CD14-positive monocyte (primary cell): Measurements from ENCODE around the gene ZNF385A. TPM values are rescaled to one million over a fixed set of nuclear protein-coding genes. Genes with fewer than 3 reads are reported as not detected.

Source experiments
- DNase-seq, 3 donors: peaks; one replicate each; pipeline ENCODE4 v3.0.0-alpha.2; 2011 to 2022
- H2AFZ ChIP-seq: 2 replicates; pipeline ENCODE4 v1.6.0; 2012; ENCODE audit warnings: mild to moderate bottlenecking, low read depth, low read length, inconsistent platforms; ENCODE audit not compliant: insufficient read depth, poor library complexity, severe bottlenecking
- H3K27ac ChIP-seq, 2 donors: 1 replicate in 1 of 2; 2 replicates in 1 of 2; pipeline ENCODE4 v1.5.1; 2012 to 2013; ENCODE audit warnings: low read length in 2 of 2, control low read depth in 1 of 2, inconsistent platforms in 1 of 2, low read depth in 1 of 2, mild to moderate bottlenecking in 1 of 2
- H3K27me3 ChIP-seq, 2 donors: one replicate each; pipeline versions ENCODE4 v1.6.0 to v1.6.1; 2011 to 2013; ENCODE audit warnings: low read length in 2 of 2; ENCODE audit not compliant: control insufficient read depth in 2 of 2, insufficient read depth in 2 of 2
- H3K36me3 ChIP-seq, 2 donors: replicated peaks in 1 of 2; 1 replicate in 1 of 2; 2 replicates in 1 of 2; pipeline versions ENCODE4 v1.5.1 to v1.6.1; 2012 to 2013; ENCODE audit warnings: low read length in 2 of 2, control low read depth in 1 of 2, inconsistent platforms in 1 of 2, mild to moderate bottlenecking in 1 of 2; ENCODE audit not compliant: insufficient read depth in 2 of 2, control insufficient read depth in 1 of 2
- H3K4me1 ChIP-seq, 2 donors: 1 replicate in 1 of 2; 2 replicates in 1 of 2; pipeline versions ENCODE4 v1.5.1 to v1.6.1; 2012 to 2013; ENCODE audit warnings: low read length in 2 of 2, control low read depth in 1 of 2, inconsistent platforms in 1 of 2, mild to moderate bottlenecking in 1 of 2, moderate library complexity in 1 of 2; ENCODE audit not compliant: insufficient read depth in 2 of 2, control insufficient read depth in 1 of 2
- H3K4me2 ChIP-seq: replicated peaks from 2 replicates; pipeline ENCODE3; 2012; ENCODE audit warnings: low read length, moderate library complexity, mild to moderate bottlenecking; ENCODE audit not compliant: poor library complexity, severe bottlenecking; ENCODE audit errors: extremely low read depth
- H3K4me3 ChIP-seq, 3 experiments: fragments of 200-600 bp in 1 of 3; sonication (generic) in 1 of 3; replicated peaks in 1 of 3; 1 replicate in 2 of 3; 2 replicates in 1 of 3; pipeline ENCODE4 v1.5.1; 2011 to 2013; ENCODE audit warnings: low read length in 3 of 3, mild to moderate bottlenecking in 3 of 3, control low read depth in 2 of 3, low read depth in 2 of 3, inconsistent platforms in 1 of 3, moderate library complexity in 1 of 3
- H3K79me2 ChIP-seq: 2 replicates; pipeline ENCODE4 v1.6.0; 2012; ENCODE audit warnings: mild to moderate bottlenecking, control low read depth, inconsistent platforms, low read length, moderate library complexity; ENCODE audit not compliant: insufficient read depth
- H3K9ac ChIP-seq: 2 replicates; pipeline ENCODE4 v1.6.0; 2017; ENCODE audit warnings: low read length, mild to moderate bottlenecking; ENCODE audit not compliant: insufficient read depth, poor library complexity, severe bottlenecking
- H3K9me3 ChIP-seq, 2 donors: replicated peaks in 1 of 2; 1 replicate in 1 of 2; 2 replicates in 1 of 2; pipeline versions ENCODE4 v1.5.1 to v1.6.1; 2012 to 2013; ENCODE audit warnings: low read length in 2 of 2, control low read depth in 1 of 2; ENCODE audit not compliant: control insufficient read depth in 1 of 2, insufficient read depth in 1 of 2
- H4K20me1 ChIP-seq: 2 replicates; pipeline ENCODE4 v1.6.0; 2012; ENCODE audit warnings: mild to moderate bottlenecking, low read length, control low read depth, moderate library complexity; ENCODE audit not compliant: insufficient read depth
- H3K27ac Mint-ChIP-seq, 7 donors: one replicate each; pipeline ENCODE4 v1.8.0; 2020; ENCODE audit warnings: mild to moderate bottlenecking in 7 of 7, mixed read lengths in 7 of 7, moderate library complexity in 6 of 7, inconsistent platforms in 2 of 7
- H3K27me3 Mint-ChIP-seq, 3 donors: one replicate each; pipeline ENCODE4 v1.8.0; 2021 to 2022; ENCODE audit warnings: low read depth in 3 of 3, mild to moderate bottlenecking in 3 of 3, mixed read lengths in 3 of 3, moderate library complexity in 3 of 3, inconsistent platforms in 1 of 3
- H3K36me3 Mint-ChIP-seq, 2 donors: one replicate each; pipeline ENCODE4 v1.8.0; 2020; ENCODE audit warnings: mixed read lengths in 2 of 2, inconsistent platforms in 1 of 2, mild to moderate bottlenecking in 1 of 2
- H3K4me1 Mint-ChIP-seq: one replicate; pipeline ENCODE4 v1.8.0; 2020; ENCODE audit warnings: mild to moderate bottlenecking, mixed read lengths
- H3K4me3 Mint-ChIP-seq, 2 donors: one replicate each; pipeline ENCODE4 v1.8.0; 2020; ENCODE audit warnings: mild to moderate bottlenecking in 2 of 2, mixed read lengths in 2 of 2, moderate library complexity in 1 of 2
- H3K9me3 Mint-ChIP-seq, 7 donors: one replicate each; pipeline ENCODE4 v1.8.0; 2020 to 2022; ENCODE audit warnings: mixed read lengths in 7 of 7, mild to moderate bottlenecking in 6 of 7, moderate library complexity in 6 of 7, inconsistent platforms in 2 of 7
- CTCF ChIP-seq: fragments of 200-600 bp; IDR thresholded peaks from one replicate; pipeline ENCODE4 v1.8.0; 2022; ENCODE audit warnings: antibody characterized with exemption, mild to moderate bottlenecking
- WGBS: methylation state at CpG from one replicate; pipeline ENCODE4 v1.1.5; 2013; ENCODE audit warnings: missing lambda C conversion rate; ENCODE audit not compliant: insufficient coverage; 5-methylcytosine and 5-hydroxymethylcytosine counted together
- intact Hi-C, 2 donors: fragments of 100-400 bp; cut with micrococcal nuclease; formaldehyde crosslinking; loops; one replicate each; pipeline versions ENCODE4 v1.15.0 to v1.15.1; 2023
- polyA plus RNA-seq, 3 donors: library from polyadenylated mRNA; depleted of rRNA in 1 of 3; unstranded in 2 of 3; stranded (reverse) in 1 of 3; fragments of 300-500 nt in 2 of 3; fragments of >200 nt in 1 of 3; fragmentation: Illumina TruSeq in 2 of 3; gene quantifications; 1 replicate in 2 of 3; 2 replicates in 1 of 3; pipeline ENCODE4 v1.2.3, GENCODE V29; 2012 to 2021

The ZNF385A gene
- polyA plus RNA-seq, 3 donors, result 53.9 to 97.6 (median 78.3) TPM

- Histone ChIP-seq H3K27me3 (no peaks in the 10 kb centered on the region), H3K4me2 (no peak overlapping the region), H3K4me1 (peaks cover 21 to 54% of the 10 kb centered on the region in 2 donors), H2AFZ (no peak overlapping the region), H3K79me2 (peaks cover 39% of the 10 kb centered on the region), H4K20me1 (peaks cover 99% of the 10 kb centered on the region), H3K9ac (peak overlapping the region; percentile 15), H3K36me3 (peaks cover 83 to 91% of the 10 kb centered on the region in 2 donors), H3K9me3 (no peaks in the 10 kb centered on the region), H3K4me3 (no peak overlapping the region), H3K27ac (peak overlapping the region in 1 of 2 donors; percentile 9)
- peaks cover 70% of the 10 kb centered on the region for H3K4me1 Mint-ChIP-seq
- no peak for DNase-seq
- H3K27ac Mint-ChIP-seq, result peak overlapping the region in 5 of 7 donors; percentile 17 to 60 (median 27)
- H3K27me3 Mint-ChIP-seq, result peaks cover 0 to 4% (median 0%) of the 10 kb centered on the region in 3 donors
- H3K4me3 Mint-ChIP-seq, result no peak overlapping the region
- intact Hi-C loops, result loop anchor here in 1 of 2 donors (5.0 kb wide), 2 partner anchors 37 to 82 kb away; no protein-coding TSS in a partner anchor
- TF ChIP-seq CTCF, result no peak
- peaks cover 85 to 93% of the 10 kb centered on the region in 2 donors for H3K36me3 Mint-ChIP-seq
- 100% methylated on average over 1 of the region's 2 CpGs for WGBS
- no peaks in the 10 kb centered on the region for H3K9me3 Mint-ChIP-seq
Observed at GRCh38 chr12:54374562-54375258, 9.8 kb downstream of the ZNF385A start.

GRCh38 chr12:54373649-54374561 lies 10.6 kb downstream of the ZNF385A start:
- Mint-ChIP-seq H3K36me3 (peaks cover 84 to 94% of the 10 kb centered on the region in 2 donors), H3K27me3 (peaks cover 0 to 2% (median 0%) of the 10 kb centered on the region in 3 donors), H3K4me1 (peaks cover 71% of the 10 kb centered on the region), H3K9me3 (peaks cover 0 to 2% (median 0%) of the 10 kb centered on the region in 7 donors), H3K4me3 (no peak overlapping the region), H3K27ac (peak overlapping the region in 6 of 7 donors; percentile 44 to 87 (median 63))
- Histone ChIP-seq H3K36me3 (peaks cover 82 to 97% of the 10 kb centered on the region in 2 donors), H3K4me2 (no peak overlapping the region), H3K27me3 (no peaks in the 10 kb centered on the region), H3K9ac (peak overlapping the region; percentile 15), H2AFZ (no peak overlapping the region), H3K4me1 (peaks cover 22 to 55% of the 10 kb centered on the region in 2 donors), H3K4me3 (no peak overlapping the region), H3K79me2 (peaks cover 33% of the 10 kb centered on the region), H4K20me1 (peaks cover 100% of the 10 kb centered on the region), H3K9me3 (no peaks in the 10 kb centered on the region), H3K27ac (peak overlapping the region in 1 of 2 donors; percentile 9)
- intact Hi-C loops, result loop anchor here in 1 of 2 donors (5.0 kb wide), 1 partner anchor 37 kb away; no protein-coding TSS in a partner anchor
- 100% methylated on average over 10 of the region's 10 CpGs for WGBS
- no peak for TF ChIP-seq CTCF
- DNase-seq, result peak in 1 of 3 donors; percentile 35
